Neural crest cell (in vitro differentiated cells): ENCODE measurements around the gene H1-8. TPM values are rescaled to one million over a fixed set of nuclear protein-coding genes. Genes with fewer than 3 reads are reported as not detected.

ENCODE experiments used
- DNase-seq: peaks from one replicate; pipeline ENCODE4 v3.0.0; 2021; ENCODE audit warnings: low read depth, mixed read lengths, low spot score
- H3K27ac Mint-ChIP-seq: one replicate; pipeline ENCODE4 v1.8.0; 2021; ENCODE audit warnings: mild to moderate bottlenecking, mixed read lengths; ENCODE audit not compliant: unreplicated experiment
- H3K27me3 Mint-ChIP-seq: 2 replicates; pipeline ENCODE4 v1.8.0; 2021; ENCODE audit warnings: low read depth, mild to moderate bottlenecking, mixed read lengths
- H3K36me3 Mint-ChIP-seq: 2 replicates; pipeline ENCODE4 v1.8.0; 2021; ENCODE audit warnings: low read depth, mild to moderate bottlenecking, mixed read lengths
- H3K4me1 Mint-ChIP-seq: 2 replicates; pipeline ENCODE4 v1.8.0; 2021; ENCODE audit warnings: mixed read lengths
- H3K4me3 Mint-ChIP-seq: one replicate; pipeline ENCODE4 v1.8.0; 2021; ENCODE audit warnings: mild to moderate bottlenecking, mixed read lengths
- H3K9me3 Mint-ChIP-seq: 2 replicates; pipeline ENCODE4 v1.8.0; 2021; ENCODE audit warnings: mixed read lengths
- CTCF ChIP-seq: fragments of 200-600 bp; sonication (generic); conservative IDR thresholded peaks from 2 replicates; pipeline ENCODE4 v1.5.0; 2021; ENCODE audit warnings: antibody characterized with exemption, mild to moderate bottlenecking
- total RNA-seq: library from RNA; stranded (reverse); gene quantifications from 2 replicates; pipeline ENCODE4 v1.2.1, GENCODE V29; 2021

The H1-8 gene
- total RNA-seq, 1 donor from 2014 or later = not detected

GRCh38 chr3:129592381-129593131, 49.6 kb downstream of the H1-8 start:
- H3K9me3 Mint-ChIP-seq = no peaks in the 10 kb centered on the region
- H3K36me3 Mint-ChIP-seq = no peaks in the 10 kb centered on the region
- TF ChIP-seq CTCF = no peak
- peak overlapping the region; percentile 71 for H3K27ac Mint-ChIP-seq
- H3K4me3 Mint-ChIP-seq = peak overlapping the region; percentile 27
- H3K27me3 Mint-ChIP-seq = no peaks in the 10 kb centered on the region
- H3K4me1 Mint-ChIP-seq = peaks cover 57% of the 10 kb centered on the region
- DNase-seq = peak; percentile 44

- H3K9me3 Mint-ChIP-seq = no peaks in the 10 kb centered on the region
Observed at GRCh38 chr3:129593230-129593594, 50.2 kb downstream of the H1-8 start.

GRCh38 chr3:129593595-129594339, 50.8 kb downstream of the H1-8 start:
- DNase-seq = no peak
- Mint-ChIP-seq H3K4me1 (peaks cover 68% of the 10 kb centered on the region), H3K27ac (peak overlapping the region; percentile 75), H3K4me3 (peak overlapping the region; percentile 29), H3K9me3 (no peaks in the 10 kb centered on the region), H3K36me3 (no peaks in the 10 kb centered on the region), H3K27me3 (no peaks in the 10 kb centered on the region)
- TF ChIP-seq CTCF = no peak

More at GRCh38 chr3:129593230-129593594, 50.2 kb downstream of the H1-8 start:
- TF ChIP-seq CTCF = peak; percentile 14
- H3K36me3 Mint-ChIP-seq = no peaks in the 10 kb centered on the region
- H3K27ac Mint-ChIP-seq = peak overlapping the region; percentile 75
- no peak for DNase-seq
- H3K27me3 Mint-ChIP-seq = no peaks in the 10 kb centered on the region
- H3K4me1 Mint-ChIP-seq = peaks cover 63% of the 10 kb centered on the region
- H3K4me3 Mint-ChIP-seq = peak overlapping the region; percentile 27

- Mint-ChIP-seq H3K36me3 (no peaks in the 10 kb centered on the region), H3K27ac (peak overlapping the region; percentile 19), H3K4me1 (peaks cover 74% of the 10 kb centered on the region), H3K27me3 (no peaks in the 10 kb centered on the region), H3K9me3 (no peaks in the 10 kb centered on the region), H3K4me3 (peak overlapping the region; percentile 29)
- no peak for DNase-seq
- no peak for TF ChIP-seq CTCF
Observed at GRCh38 chr3:129594409-129594808, 51.4 kb downstream of the H1-8 start.

GRCh38 chr3:129594907-129595390, 52.0 kb downstream of the H1-8 start:
- Mint-ChIP-seq H3K4me1 (peaks cover 77% of the 10 kb centered on the region), H3K36me3 (no peaks in the 10 kb centered on the region), H3K27ac (no peak overlapping the region), H3K9me3 (no peaks in the 10 kb centered on the region), H3K27me3 (no peaks in the 10 kb centered on the region), H3K4me3 (no peak overlapping the region)
- TF ChIP-seq CTCF = no peak
- DNase-seq = no peak
